Peyer's patch (tissue), 4 donors: ENCODE results near the gene MAN2C1. TPM values are rescaled to one million over a fixed set of nuclear protein-coding genes. Genes with fewer than 3 reads are reported as not detected.
"Not testable (repeated sequence)": the region's sequence is repeated elsewhere in the genome, so short reads cannot be mapped to it uniquely, and the experiment has no call there.

ENCODE experiments used
- DNase-seq, 3 donors: peaks; one replicate each; pipeline ENCODE4 v3.0.0-alpha.2; 2017 to 2019
- H3K27ac ChIP-seq, 4 donors: fragments of 200-600 bp; sonication (generic); one replicate each; pipeline ENCODE4 v1.5.1; 2016 to 2019
- H3K27me3 ChIP-seq, 2 donors: fragments of 200-600 bp; sonication (generic); one replicate each; pipeline ENCODE4 v1.5.1; 2019
- H3K36me3 ChIP-seq, 3 donors: fragments of 200-600 bp; sonication (generic); one replicate each; pipeline ENCODE4 v1.5.1; 2016 to 2019
- H3K4me1 ChIP-seq, 4 donors: fragments of 200-600 bp; sonication (generic); one replicate each; pipeline ENCODE4 v1.5.1; 2016 to 2019
- H3K4me3 ChIP-seq, 4 donors: fragments of 200-600 bp; sonication (generic); 1 replicate in 3 of 4; 2 replicates in 1 of 4; pipeline ENCODE4 v1.5.1; 2016 to 2019; ENCODE audit warnings: mild to moderate bottlenecking in 1 of 4
- H3K9me3 ChIP-seq, 4 donors: fragments of 200-600 bp; sonication (generic); one replicate each; pipeline ENCODE4 v1.5.1; 2016 to 2019; ENCODE audit warnings: mild to moderate bottlenecking in 1 of 4
- CTCF ChIP-seq, 6 experiments: fragments of 450-650 bp in 4 of 6; fragments of 200-600 bp in 2 of 6; sonication (generic) in 1 of 6; IDR thresholded peaks; one replicate each; pipeline ENCODE4 v1.5.1; 2017 to 2019; ENCODE audit warnings: antibody characterized with exemption in 6 of 6, mild to moderate bottlenecking in 3 of 6, moderate library complexity in 1 of 6
- POLR2A ChIP-seq, 2 donors: fragments of 450-650 bp; IDR thresholded peaks; one replicate each; pipeline ENCODE4 v1.5.1; 2017; ENCODE audit warnings: antibody characterized with exemption in 2 of 2, mild to moderate bottlenecking in 2 of 2, moderate library complexity in 2 of 2
- total RNA-seq, 4 donors: library from RNA; depleted of rRNA; stranded (reverse); fragments of >200 nt; gene quantifications; one replicate each; pipeline ENCODE4 v1.1.0, GENCODE V29; 2016

MAN2C1 gene
- total RNA-seq, 4 donors from 2014 or later: 268 to 777 (median 649) TPM

DNA sequence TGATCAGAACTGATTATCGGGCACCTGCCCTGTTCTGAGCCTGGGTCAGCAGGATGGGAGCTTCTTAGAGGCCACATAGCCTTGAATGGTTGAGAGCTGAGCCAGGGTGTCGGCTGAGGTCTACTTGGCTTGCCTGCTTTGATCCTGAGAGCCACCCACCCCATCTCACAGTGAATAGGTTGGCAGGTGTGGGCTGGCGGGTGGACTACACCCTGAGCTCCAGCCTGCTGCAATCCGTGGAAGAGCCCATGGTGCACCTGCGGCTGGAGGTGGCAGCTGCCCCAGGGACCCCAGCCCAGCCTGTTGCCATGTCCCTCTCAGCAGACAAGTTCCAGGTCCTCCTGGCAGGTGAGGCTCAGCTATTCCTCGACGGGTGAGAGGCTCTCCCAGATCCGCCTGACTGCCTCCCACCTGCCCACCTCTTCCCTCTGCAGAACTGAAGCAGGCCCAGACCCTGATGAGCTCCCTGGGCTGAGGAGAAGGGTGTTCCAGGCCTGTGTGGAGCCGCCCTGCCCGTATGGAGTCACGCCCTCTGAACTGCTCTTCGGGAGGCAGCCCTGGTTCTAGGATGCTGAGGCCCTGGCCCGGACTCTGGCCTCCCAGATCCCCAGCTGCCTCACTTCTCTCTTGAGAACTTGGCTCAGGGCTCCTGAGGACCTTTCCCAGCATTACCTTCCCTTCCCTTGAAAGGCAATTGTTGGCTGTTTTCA is 28.7 kb downstream of the MAN2C1 start:
- no peak for DNase-seq
- H3K36me3 ChIP-seq: peaks cover 0 to 25% (median 0%) of the 10 kb centered on the region in 3 donors
- H3K9me3 ChIP-seq: no peaks in the 10 kb centered on the region
- no peak overlapping the region for H3K27ac ChIP-seq
- no peaks in the 10 kb centered on the region for H3K27me3 ChIP-seq
- no peak for TF ChIP-seq CTCF (IDR thresholded peaks at IDR 0.05)
- no peak for TF ChIP-seq POLR2A (IDR thresholded peaks at IDR 0.05)
- peaks cover 0 to 10% (median 2%) of the 10 kb centered on the region in 4 donors for H3K4me1 ChIP-seq
- H3K4me3 ChIP-seq: no peak overlapping the region

- Histone ChIP-seq H3K27ac (no peak overlapping the region), H3K9me3 (no peaks in the 10 kb centered on the region), H3K27me3 (no peaks in the 10 kb centered on the region), H3K4me1 (peaks cover 0 to 10% (median 2%) of the 10 kb centered on the region in 4 donors), H3K4me3 (no peak overlapping the region), H3K36me3 (peaks cover 0 to 25% (median 0%) of the 10 kb centered on the region in 3 donors)
- no peak for DNase-seq
- no peak for TF ChIP-seq POLR2A (IDR thresholded peaks at IDR 0.05)
- no peak for TF ChIP-seq CTCF (IDR thresholded peaks at IDR 0.05)
Measured at GRCh38 chr15:75338661-75339240, 29.7 kb downstream of the MAN2C1 start.

GRCh38 chr15:75335705-75336355 is 32.6 kb downstream of the MAN2C1 start, which contains the start of gene COMMD4:
COMMD4 (plus strand) TSS chr15:75336063; CDS start chr15:75336090, 27 bp downstream.
- Histone ChIP-seq H3K27ac (peak within 1 kb of the TSS; percentile 47 to 80 (median 61)), H3K36me3 (peaks cover 0 to 18% (median 0%) of the 10 kb centered on the region in 3 donors), H3K27me3 (no peaks in the 10 kb centered on the region), H3K4me3 (peak within 1 kb of the TSS; percentile 75 to 91 (median 80)), H3K9me3 (no peaks in the 10 kb centered on the region), H3K4me1 (peaks cover 0 to 10% (median 2%) of the 10 kb centered on the region in 4 donors)
- TF ChIP-seq CTCF (IDR thresholded peaks at IDR 0.05) (no peak), POLR2A (IDR thresholded peaks at IDR 0.05) (peak in 1 of 2 donors; percentile 32)
- DNase-seq: peak; percentile 92 to 97 (median 95)

DNA sequence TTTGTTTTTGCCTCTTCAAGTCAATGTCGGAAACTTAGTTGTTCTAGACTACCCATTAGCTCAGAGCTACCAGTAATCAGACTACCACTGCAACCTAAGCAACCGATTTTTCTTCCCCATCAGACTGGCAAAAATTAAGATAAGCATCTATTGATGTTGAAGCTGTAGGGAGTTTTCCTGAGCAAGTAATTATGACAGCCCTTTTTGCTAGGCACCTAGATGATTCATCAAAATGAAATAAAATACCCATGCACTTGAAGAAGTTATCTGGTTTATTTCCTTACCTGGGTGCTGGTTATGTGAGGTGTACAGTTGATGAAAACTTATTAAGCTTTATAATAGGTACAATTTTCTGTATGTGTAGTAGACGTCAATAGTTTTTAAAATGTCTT is 33.1 kb downstream of the MAN2C1 start:
- Histone ChIP-seq H3K9me3 (no peaks in the 10 kb centered on the region), H3K4me3 (peak overlapping the region; percentile 75 to 91 (median 80)), H3K27me3 (no peaks in the 10 kb centered on the region), H3K27ac (peak overlapping the region in 2 of 4 donors; percentile 62 to 80), H3K36me3 (peaks cover 0 to 16% (median 0%) of the 10 kb centered on the region in 3 donors), H3K4me1 (peaks cover 0 to 10% (median 2%) of the 10 kb centered on the region in 4 donors)
- TF ChIP-seq POLR2A (IDR thresholded peaks at IDR 0.05): no peak
- TF ChIP-seq CTCF (IDR thresholded peaks at IDR 0.05): peak in 1 of 6 experiments; percentile 1
- no peak for DNase-seq

GRCh38 chr15:75333654-75334419 is 34.6 kb downstream of the MAN2C1 start:
- not testable (repeated sequence) for H3K36me3 ChIP-seq, H3K4me3 ChIP-seq, H3K9me3 ChIP-seq, H3K27me3 ChIP-seq, H3K27ac ChIP-seq, DNase-seq
- H3K4me1 ChIP-seq: peaks cover 0 to 10% (median 2%) of the 10 kb centered on the region in 4 donors

DNA sequence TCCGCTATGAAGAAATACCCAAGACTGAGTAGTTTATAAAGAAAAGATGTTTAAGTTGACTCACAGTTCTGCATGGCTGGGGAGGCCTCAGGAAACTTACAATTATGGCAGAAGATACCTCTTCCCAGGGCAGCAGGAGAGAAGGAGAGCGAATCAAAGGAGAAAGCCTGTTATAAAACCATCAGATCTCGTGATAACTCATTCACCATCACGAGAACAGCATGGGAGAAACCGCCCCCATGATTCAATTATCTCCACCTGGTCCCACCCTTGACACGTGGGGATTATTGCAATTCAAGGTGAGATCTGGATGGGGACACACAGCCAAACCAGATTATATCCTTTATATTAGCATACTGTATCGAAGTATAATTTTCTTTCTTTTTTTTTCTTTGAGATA is 36.3 kb downstream of the MAN2C1 start:
- DNase-seq, H3K27me3 ChIP-seq, H3K9me3 ChIP-seq, H3K27ac ChIP-seq, H3K36me3 ChIP-seq, H3K4me3 ChIP-seq, H3K4me1 ChIP-seq: not testable (repeated sequence)
